Neutrophil (primary cell): ENCODE measurements around the gene ATP5F1D.
"Not testable (repeated sequence)": the region's sequence is repeated elsewhere in the genome, so short reads cannot be mapped to it uniquely, and the experiment has no call there.

ENCODE experiments used
- H3K27ac ChIP-seq: fragments of 200-600 bp; sonication (generic); 2 replicates; pipeline ENCODE4 v1.5.1; 2016; ENCODE audit warnings: mild to moderate bottlenecking, moderate library complexity
- H3K27me3 ChIP-seq: fragments of 200-600 bp; sonication (generic); 2 replicates; pipeline ENCODE4 v1.6.0; 2016; ENCODE audit warnings: mild to moderate bottlenecking
- H3K36me3 ChIP-seq: fragments of 200-600 bp; sonication (generic); 2 replicates; pipeline ENCODE4 v1.5.1; 2017
- H3K4me1 ChIP-seq, 2 experiments: fragments of 200-600 bp in 1 of 2; sonication (generic) in 1 of 2; 1 replicate in 1 of 2; 2 replicates in 1 of 2; pipeline versions ENCODE4 v1.5.1 to v1.6.1; 2013 to 2016; ENCODE audit warnings: low read depth in 1 of 2, low read length in 1 of 2, mild to moderate bottlenecking in 1 of 2, moderate library complexity in 1 of 2; ENCODE audit not compliant: control insufficient read depth in 1 of 2, insufficient read depth in 1 of 2
- H3K4me3 ChIP-seq, 2 experiments: fragments of 200-600 bp in 1 of 2; sonication (generic) in 1 of 2; 1 replicate in 1 of 2; 2 replicates in 1 of 2; pipeline ENCODE4 v1.5.1; 2013 to 2016; ENCODE audit warnings: low read depth in 1 of 2, low read length in 1 of 2, mild to moderate bottlenecking in 1 of 2, moderate library complexity in 1 of 2
- H3K9me3 ChIP-seq: fragments of 200-600 bp; sonication (generic); 2 replicates; pipeline ENCODE4 v1.5.1; 2016
- TF ChIP-seq, protein P1 (sequence below): fragments of 200-600 bp; sonication (generic); IDR thresholded peaks from 2 replicates; pipeline ENCODE4 v1.5.1; 2016; ENCODE audit warnings: antibody characterized with exemption

ATP5F1D gene

DNA sequence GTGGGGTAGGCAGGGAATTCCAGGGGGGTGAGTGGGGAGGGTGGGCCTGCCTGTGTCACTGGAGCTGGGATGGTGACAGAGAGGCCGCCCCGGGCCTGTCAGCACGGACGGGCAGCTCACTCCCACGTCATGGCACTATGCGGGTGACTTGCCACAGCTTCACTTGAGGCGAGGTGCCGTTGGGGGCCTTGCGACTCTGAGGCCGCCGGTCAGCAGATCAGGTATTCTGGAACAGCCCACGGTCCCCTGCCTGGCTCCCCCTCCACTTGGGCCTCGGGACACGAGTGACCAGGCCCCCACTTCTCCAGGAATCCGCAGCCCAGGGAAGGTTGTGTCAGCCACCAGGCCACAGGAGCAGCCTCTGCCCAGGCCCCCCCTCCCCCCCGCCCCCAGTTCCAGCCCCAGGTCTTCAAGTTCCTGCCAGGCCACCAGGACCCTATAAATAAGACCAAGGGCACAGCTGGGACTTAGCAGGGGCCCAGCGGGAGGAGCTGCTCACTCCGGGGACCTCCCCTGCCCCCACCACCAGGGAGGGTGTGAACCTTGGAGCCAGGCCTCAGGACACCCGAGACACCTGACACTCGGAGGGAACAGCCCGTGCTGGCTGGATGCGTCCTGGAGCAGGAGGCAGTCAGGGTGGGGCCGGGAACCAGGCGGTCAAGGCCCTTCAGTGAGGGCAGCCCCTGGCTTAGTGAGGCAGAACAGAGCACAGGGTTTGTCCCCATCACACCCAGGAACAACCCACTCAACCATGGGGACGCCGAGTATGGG is 4.1 kb downstream of the ATP5F1D start:
- H3K4me1 ChIP-seq: peaks cover 51 to 59% of the 10 kb centered on the region in 2 experiments
- TF ChIP-seq, protein P1, sequence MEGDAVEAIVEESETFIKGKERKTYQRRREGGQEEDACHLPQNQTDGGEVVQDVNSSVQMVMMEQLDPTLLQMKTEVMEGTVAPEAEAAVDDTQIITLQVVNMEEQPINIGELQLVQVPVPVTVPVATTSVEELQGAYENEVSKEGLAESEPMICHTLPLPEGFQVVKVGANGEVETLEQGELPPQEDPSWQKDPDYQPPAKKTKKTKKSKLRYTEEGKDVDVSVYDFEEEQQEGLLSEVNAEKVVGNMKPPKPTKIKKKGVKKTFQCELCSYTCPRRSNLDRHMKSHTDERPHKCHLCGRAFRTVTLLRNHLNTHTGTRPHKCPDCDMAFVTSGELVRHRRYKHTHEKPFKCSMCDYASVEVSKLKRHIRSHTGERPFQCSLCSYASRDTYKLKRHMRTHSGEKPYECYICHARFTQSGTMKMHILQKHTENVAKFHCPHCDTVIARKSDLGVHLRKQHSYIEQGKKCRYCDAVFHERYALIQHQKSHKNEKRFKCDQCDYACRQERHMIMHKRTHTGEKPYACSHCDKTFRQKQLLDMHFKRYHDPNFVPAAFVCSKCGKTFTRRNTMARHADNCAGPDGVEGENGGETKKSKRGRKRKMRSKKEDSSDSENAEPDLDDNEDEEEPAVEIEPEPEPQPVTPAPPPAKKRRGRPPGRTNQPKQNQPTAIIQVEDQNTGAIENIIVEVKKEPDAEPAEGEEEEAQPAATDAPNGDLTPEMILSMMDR: no peak
- H3K27ac ChIP-seq: peak overlapping the region; percentile 85
- peak overlapping the region in 1 of 2 experiments; percentile 51 for H3K4me3 ChIP-seq
- H3K27me3 ChIP-seq: peaks cover 4% of the 10 kb centered on the region
- no peaks in the 10 kb centered on the region for H3K9me3 ChIP-seq
- H3K36me3 ChIP-seq: peaks cover 10% of the 10 kb centered on the region

DNA sequence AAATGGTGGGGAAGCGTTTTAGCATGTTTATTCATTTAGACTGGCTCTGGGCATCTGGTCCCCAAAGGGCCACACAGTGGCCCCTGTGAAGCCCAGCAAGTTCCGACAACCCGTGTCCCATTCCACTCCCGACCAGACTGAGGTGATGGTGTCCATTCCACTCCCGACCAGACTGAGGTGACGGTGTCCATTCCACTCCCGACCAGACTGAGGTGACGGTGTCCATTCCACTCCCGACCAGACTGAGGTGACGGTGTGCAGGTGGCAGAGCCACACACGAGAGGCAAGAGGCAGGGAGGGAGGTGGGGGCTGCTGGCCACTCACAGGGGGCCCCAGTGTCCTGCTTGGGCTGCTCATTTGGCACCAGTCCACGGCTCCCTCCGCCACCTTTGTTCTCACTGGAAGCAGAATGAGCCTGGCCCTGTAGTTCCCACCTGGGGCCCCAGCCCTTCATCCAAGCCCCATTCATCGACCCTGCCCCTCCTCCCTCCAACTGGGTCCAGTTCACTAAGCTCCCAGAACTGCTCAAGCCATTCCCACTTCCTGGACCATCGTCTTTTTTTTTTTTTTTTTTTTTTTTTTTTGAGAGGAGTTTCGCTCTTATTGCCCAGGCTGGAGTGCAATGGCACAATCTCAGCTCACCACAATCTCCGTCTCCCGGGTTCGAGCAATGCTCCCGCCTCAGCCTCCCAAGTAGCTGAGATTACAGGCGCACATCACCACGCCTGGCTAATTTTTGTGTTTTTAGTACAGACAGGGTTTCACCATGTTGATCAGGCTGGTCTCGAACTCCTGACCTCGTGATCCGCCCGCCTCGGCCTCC is 4.9 kb downstream of the ATP5F1D start:
- Histone ChIP-seq H3K27ac (peak overlapping the region; percentile 85), H3K4me1 (peaks cover 43 to 51% of the 10 kb centered on the region in 2 experiments), H3K36me3 (peaks cover 18% of the 10 kb centered on the region)
- H3K27me3 ChIP-seq, H3K9me3 ChIP-seq, H3K4me3 ChIP-seq: not testable (repeated sequence)

DNA sequence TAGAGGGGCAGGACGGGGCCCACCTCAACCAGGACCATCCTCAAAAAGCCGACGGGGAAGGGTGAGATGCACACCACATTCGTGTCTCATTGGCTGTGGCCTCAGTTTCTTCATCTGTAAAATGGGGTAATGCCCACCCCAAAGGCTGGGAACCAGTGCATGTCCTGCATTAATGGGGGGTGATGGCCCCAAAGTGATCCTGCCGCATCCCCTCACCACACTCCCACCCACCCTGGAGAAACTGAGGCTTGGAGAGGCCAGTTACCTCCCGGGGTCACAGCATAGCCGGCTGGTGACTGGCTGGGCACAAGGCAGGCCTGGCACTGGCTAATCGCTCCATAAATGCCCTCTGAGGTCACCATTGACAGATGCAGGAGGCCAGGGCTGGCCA is 6.2 kb downstream of the ATP5F1D start:
- Histone ChIP-seq H3K27me3 (no peaks in the 10 kb centered on the region), H3K36me3 (peaks cover 27% of the 10 kb centered on the region), H3K27ac (peak overlapping the region; percentile 100), H3K9me3 (no peaks in the 10 kb centered on the region), H3K4me1 (peaks cover 34 to 40% of the 10 kb centered on the region in 2 experiments), H3K4me3 (peak overlapping the region; percentile 75 to 98)
- TF ChIP-seq, protein P1: no peak

DNA sequence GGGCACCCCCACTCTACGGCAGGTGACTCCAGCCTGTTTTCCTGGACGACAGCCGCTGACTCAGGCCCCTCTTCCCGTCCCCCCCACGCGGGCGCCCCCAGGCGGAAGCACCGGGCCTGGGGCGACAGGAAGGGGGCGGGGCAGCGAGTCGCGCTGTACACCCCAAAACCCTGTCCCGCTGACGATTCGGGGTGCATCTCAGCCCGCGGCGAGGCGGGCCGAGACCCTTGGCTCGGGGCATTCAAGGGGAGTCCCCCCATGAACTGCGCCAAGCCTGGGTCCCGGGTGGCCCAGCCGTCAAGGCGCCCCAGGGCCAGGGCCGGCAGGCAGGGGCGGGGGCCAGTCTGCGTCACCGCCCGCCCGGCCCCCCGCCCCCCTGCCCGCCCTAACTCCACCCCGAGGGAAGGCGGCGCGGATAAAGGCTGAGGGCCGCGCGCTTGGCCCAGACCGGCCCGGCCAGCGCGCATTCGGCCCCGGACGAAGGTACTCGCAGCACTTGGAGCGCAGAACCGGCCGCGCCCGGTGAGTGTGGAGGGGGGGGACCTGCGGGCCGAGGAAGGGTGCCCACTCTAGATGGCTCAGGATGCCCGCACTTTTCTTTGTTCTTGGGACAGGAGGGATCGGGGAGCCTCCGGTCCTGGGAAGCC is 6.7 kb downstream of the ATP5F1D start, which contains the start of gene MIDN:
TSS of gene MIDN (plus strand) at position 445 of the 647 bp plus-strand sequence. CDS start 1,714 bp downstream, outside the sequence.
- H3K4me3 ChIP-seq: peak within 1 kb of the TSS; percentile 75 to 98
- peaks cover 34 to 44% of the 10 kb centered on the region in 2 experiments for H3K4me1 ChIP-seq
- TF ChIP-seq, protein P1: peak; percentile 54
- H3K27ac ChIP-seq: peak within 1 kb of the TSS; percentile 100
- H3K9me3 ChIP-seq: no peaks in the 10 kb centered on the region
- no peaks in the 10 kb centered on the region for H3K27me3 ChIP-seq
- peaks cover 32% of the 10 kb centered on the region for H3K36me3 ChIP-seq

GRCh38 chr19:1248786-1249297 is 7.3 kb downstream of the ATP5F1D start:
- Histone ChIP-seq H3K4me3 (peak overlapping the region; percentile 75 to 98), H3K4me1 (peaks cover 36 to 46% of the 10 kb centered on the region in 2 experiments), H3K27me3 (no peaks in the 10 kb centered on the region), H3K9me3 (no peaks in the 10 kb centered on the region), H3K36me3 (peaks cover 38% of the 10 kb centered on the region), H3K27ac (peak overlapping the region; percentile 100)
- TF ChIP-seq, protein P1: peak; percentile 98
